Measurements from ENCODE around the gene ACTR8.

ACTR8 gene

DNA sequence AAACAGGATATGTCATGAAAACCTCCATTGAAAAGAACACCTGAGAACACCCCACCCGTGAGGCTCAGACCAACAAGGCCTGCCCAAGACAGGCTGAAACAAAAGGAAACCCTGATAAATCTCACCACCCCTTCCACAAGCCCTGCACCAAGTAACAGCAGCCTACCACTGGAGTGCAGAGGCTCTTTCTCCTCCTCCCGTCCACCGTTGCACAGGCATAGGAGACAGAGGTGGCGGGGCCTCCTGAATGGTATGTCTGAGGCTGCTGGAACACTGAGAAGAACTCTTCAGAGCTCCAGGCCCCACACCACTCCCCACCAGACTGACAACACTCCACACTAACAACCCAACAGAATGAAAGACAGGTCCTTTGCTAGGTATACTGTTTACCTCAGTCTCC lies 57.2 kb downstream of the ACTR8 start:
- Histone ChIP-seq H3K4me3 (ENCODE audit: severe bottlenecking) (no peak overlapping the region), H3K36me3 (ENCODE audit: low read depth) (no peaks in the 10 kb centered on the region; the same call in 1 of the 2 replicates), H3K27ac (ENCODE audit: poor library complexity, severe bottlenecking) (no peak overlapping the region), H3K27me3 (ENCODE audit: insufficient read depth, poor library complexity, severe bottlenecking) (no peaks in the 10 kb centered on the region), H3K9me3 (ENCODE audit: severe bottlenecking) (no peaks in the 10 kb centered on the region), H3K4me1 (ENCODE audit: insufficient read depth, poor library complexity, severe bottlenecking) (no peaks in the 10 kb centered on the region)
- ATAC-seq (ENCODE audit: low read depth) (no peak), DNase-seq (ENCODE audit: low spot score) (no peak)
- TF ChIP-seq, protein P1, sequence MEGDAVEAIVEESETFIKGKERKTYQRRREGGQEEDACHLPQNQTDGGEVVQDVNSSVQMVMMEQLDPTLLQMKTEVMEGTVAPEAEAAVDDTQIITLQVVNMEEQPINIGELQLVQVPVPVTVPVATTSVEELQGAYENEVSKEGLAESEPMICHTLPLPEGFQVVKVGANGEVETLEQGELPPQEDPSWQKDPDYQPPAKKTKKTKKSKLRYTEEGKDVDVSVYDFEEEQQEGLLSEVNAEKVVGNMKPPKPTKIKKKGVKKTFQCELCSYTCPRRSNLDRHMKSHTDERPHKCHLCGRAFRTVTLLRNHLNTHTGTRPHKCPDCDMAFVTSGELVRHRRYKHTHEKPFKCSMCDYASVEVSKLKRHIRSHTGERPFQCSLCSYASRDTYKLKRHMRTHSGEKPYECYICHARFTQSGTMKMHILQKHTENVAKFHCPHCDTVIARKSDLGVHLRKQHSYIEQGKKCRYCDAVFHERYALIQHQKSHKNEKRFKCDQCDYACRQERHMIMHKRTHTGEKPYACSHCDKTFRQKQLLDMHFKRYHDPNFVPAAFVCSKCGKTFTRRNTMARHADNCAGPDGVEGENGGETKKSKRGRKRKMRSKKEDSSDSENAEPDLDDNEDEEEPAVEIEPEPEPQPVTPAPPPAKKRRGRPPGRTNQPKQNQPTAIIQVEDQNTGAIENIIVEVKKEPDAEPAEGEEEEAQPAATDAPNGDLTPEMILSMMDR (IDR thresholded peaks at IDR 0.05; ENCODE audit: poor library complexity, severe bottlenecking), result no peak

- TF ChIP-seq, protein P1 (IDR thresholded peaks at IDR 0.05; ENCODE audit: poor library complexity, severe bottlenecking), result no peak
- Histone ChIP-seq H3K9me3 (ENCODE audit: severe bottlenecking) (no peaks in the 10 kb centered on the region), H3K27me3 (ENCODE audit: insufficient read depth, poor library complexity, severe bottlenecking) (no peaks in the 10 kb centered on the region), H3K27ac (ENCODE audit: poor library complexity, severe bottlenecking) (no peak overlapping the region), H3K4me3 (ENCODE audit: severe bottlenecking) (no peak overlapping the region), H3K36me3 (ENCODE audit: low read depth) (no peaks in the 10 kb centered on the region; the same call in 1 of the 2 replicates), H3K4me1 (ENCODE audit: insufficient read depth, poor library complexity, severe bottlenecking) (no peaks in the 10 kb centered on the region)
- ATAC-seq (ENCODE audit: low read depth) (no peak), DNase-seq (ENCODE audit: low spot score) (no peak)
Measured at GRCh38 chr3:53823956-53824657, 57.8 kb downstream of the ACTR8 start.

DNA sequence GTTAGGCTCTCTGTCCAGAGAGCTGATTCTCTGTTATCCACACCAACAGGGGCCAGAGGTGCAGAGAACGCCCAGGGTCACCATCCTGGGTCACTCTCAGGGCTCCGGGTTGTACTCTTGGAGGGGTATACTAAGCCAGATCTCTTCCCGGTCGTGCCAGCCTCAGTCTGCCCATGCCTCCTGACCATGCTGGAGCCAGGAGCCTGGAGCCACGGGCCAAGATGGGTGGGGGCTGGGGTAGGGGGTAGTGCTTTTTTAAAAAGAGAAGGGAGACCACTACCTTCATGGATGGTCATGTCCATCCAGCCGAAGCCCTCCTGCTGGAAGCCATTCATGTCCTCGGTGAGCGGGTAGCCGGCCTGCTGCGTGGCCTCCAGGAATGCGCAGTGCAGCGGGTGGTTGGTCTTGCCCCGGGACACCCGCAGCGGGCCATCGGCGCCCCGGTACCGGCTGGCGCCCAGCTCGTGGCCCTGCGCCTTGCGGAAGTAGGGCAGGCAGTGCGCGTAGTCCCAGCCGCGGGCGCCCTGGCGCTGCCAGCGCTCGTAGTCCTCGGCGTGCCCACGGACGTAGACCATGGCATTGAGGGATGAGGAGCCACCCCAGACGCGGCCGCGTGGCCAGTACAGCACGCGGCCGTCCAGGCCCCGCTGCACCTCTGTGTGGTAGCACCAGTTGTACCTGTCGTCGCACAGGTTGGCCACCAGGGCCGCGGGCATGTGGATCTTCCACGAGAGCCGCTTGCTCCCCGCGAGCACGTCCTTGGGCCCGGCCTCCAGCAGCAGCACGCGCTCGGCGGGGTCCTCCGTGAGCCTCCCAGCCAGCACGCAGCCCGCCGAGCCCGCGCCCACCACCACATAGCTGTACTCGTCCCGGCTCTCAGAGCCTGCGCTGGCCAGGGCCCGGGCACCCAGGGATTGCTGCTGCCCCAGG lies 58.7 kb downstream of the ACTR8 start:
- H3K27me3 ChIP-seq (ENCODE audit: insufficient read depth, poor library complexity, severe bottlenecking), result no peaks in the 10 kb centered on the region
- TF ChIP-seq, protein P1 (IDR thresholded peaks at IDR 0.05; ENCODE audit: poor library complexity, severe bottlenecking), result no peak
- DNase-seq (ENCODE audit: low spot score) (no peak), ATAC-seq (ENCODE audit: low read depth) (no peak)
- no peaks in the 10 kb centered on the region for H3K4me1 ChIP-seq (ENCODE audit: insufficient read depth, poor library complexity, severe bottlenecking)
- H3K4me3 ChIP-seq (ENCODE audit: severe bottlenecking), result no peak overlapping the region
- H3K27ac ChIP-seq (ENCODE audit: poor library complexity, severe bottlenecking), result no peak overlapping the region
- no peaks in the 10 kb centered on the region for H3K9me3 ChIP-seq (ENCODE audit: severe bottlenecking)
- H3K36me3 ChIP-seq (ENCODE audit: low read depth), result no peaks in the 10 kb centered on the region; the same call in 1 of the 2 replicates

DNA sequence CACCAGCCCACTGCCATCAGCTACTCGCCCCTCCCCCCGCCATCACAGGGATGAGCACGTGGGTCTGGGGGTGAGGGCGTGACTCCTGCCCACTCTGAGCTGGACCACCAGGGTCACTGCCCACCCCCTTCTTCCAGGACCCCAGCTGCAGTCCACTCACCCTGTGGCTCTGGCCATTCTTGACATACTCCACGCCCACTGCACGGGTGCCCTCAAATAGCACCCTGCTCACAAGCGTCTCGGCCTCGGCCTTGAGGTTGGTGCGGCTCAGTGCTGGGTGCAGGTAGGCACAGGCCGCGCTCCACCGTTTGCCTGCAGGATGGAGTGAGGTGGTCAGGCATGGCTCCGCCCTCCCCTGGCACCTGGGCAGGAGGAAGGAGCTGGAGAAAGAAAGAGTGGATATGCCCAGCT lies 59.6 kb downstream of the ACTR8 start:
- H3K9me3 ChIP-seq (ENCODE audit: severe bottlenecking), result no peaks in the 10 kb centered on the region
- H3K4me1 ChIP-seq (ENCODE audit: insufficient read depth, poor library complexity, severe bottlenecking), result no peaks in the 10 kb centered on the region
- H3K27ac ChIP-seq (ENCODE audit: poor library complexity, severe bottlenecking), result no peak overlapping the region
- no peaks in the 10 kb centered on the region; the same call in 1 of the 2 replicates for H3K36me3 ChIP-seq (ENCODE audit: low read depth)
- TF ChIP-seq, protein P1 (IDR thresholded peaks at IDR 0.05; ENCODE audit: poor library complexity, severe bottlenecking), result no peak
- DNase-seq (ENCODE audit: low spot score), result no peak
- no peaks in the 10 kb centered on the region for H3K27me3 ChIP-seq (ENCODE audit: insufficient read depth, poor library complexity, severe bottlenecking)
- no peak for ATAC-seq (ENCODE audit: low read depth)
- H3K4me3 ChIP-seq (ENCODE audit: severe bottlenecking), result no peak overlapping the region
